A549 (cell line): ENCODE measurements around the gene EXOC4. TPM values are rescaled to one million over a fixed set of nuclear protein-coding genes. Genes with fewer than 3 reads are reported as not detected.
"Not testable (repeated sequence)": the region's sequence is repeated elsewhere in the genome, so short reads cannot be mapped to it uniquely, and the experiment has no call there.

ENCODE experiments used
- ATAC-seq, 2 experiments: fragments of 200-7000 bp in 1 of 2; fragments of >200 bp in 1 of 2; cut with Nextera tagmentation in 1 of 2; cut with Tn5 transposase in 1 of 2; 3 replicates each; pipeline versions ENCODE4 v1.8.0 to v1.9.1; 2018 to 2020; ENCODE audit warnings: mild to moderate bottlenecking in 1 of 2, moderate library complexity in 1 of 2
- CTCF ChIA-PET: fragments of 300-600 bp; sonication (Branson Sonifier 250); formaldehyde crosslinking; extraction: SDS; loops from one replicate; lab custom pipeline; 2021; ENCODE audit warnings: antibody characterized with exemption, inconsistent platforms; lab: Yijun Ruan, JAX
- POLR2A ChIA-PET: fragments of 350-600 bp; formaldehyde crosslinking; extraction: SDS; loops from one replicate; lab custom pipeline; 2021; ENCODE audit warnings: antibody characterized with exemption, inconsistent platforms; lab: Yijun Ruan, JAX
- DNase-seq, 2 experiments: peaks; one replicate each; pipeline versions ENCODE4 v3.0.0 to v3.0.0-alpha.2; 2011 to 2016; ENCODE audit warnings: low read depth in 1 of 2, low spot score in 1 of 2
- FAIRE-seq: peaks from 2 replicates; lab custom pipeline; 2011; peaks lifted over from hg19 to GRCh38; lab: Jason Lieb, UNC
- H3K27ac ChIP-seq, 2 experiments: fragments of >200 bp; sonication (Bioruptor Twin); formaldehyde crosslinking; 3 replicates each; pipeline ENCODE4 v1.5.1; 2016 to 2017
- H3K4me1 ChIP-seq: fragments of >200 bp; sonication (Bioruptor Twin); formaldehyde crosslinking; 3 replicates; pipeline ENCODE4 v1.6.1; 2016
- H3K4me2 ChIP-seq: fragments of >200 bp; sonication (Bioruptor Twin); formaldehyde crosslinking; 3 replicates; pipeline ENCODE4 v1.6.1; 2016
- H3K4me3 ChIP-seq: fragments of >200 bp; sonication (Bioruptor Twin); formaldehyde crosslinking; 3 replicates; pipeline ENCODE4 v1.5.1; 2016
- H3K9me3 ChIP-seq: fragments of >200 bp; sonication (Bioruptor Twin); formaldehyde crosslinking; 3 replicates; pipeline ENCODE4 v1.6.1; 2016
- BHLHE40 ChIP-seq: IDR thresholded peaks from 2 replicates; pipeline ENCODE4 v1.6.1; 2012; ENCODE audit warnings: low read depth, low read length, inconsistent platforms
- CBX2 ChIP-seq: fragments of 200-600 bp; sonication (generic); IDR thresholded peaks from 2 replicates; pipeline ENCODE4 v1.6.1; 2016; ENCODE audit warnings: low read depth, mild to moderate bottlenecking, borderline replicate concordance
- CBX8 ChIP-seq: fragments of 200-600 bp; sonication (generic); IDR thresholded peaks from 2 replicates; pipeline ENCODE4 v1.6.1; 2016
- CEBPB ChIP-seq, 2 experiments: fragments of >200 bp in 1 of 2; sonication (Bioruptor Twin) in 1 of 2; formaldehyde crosslinking in 1 of 2; IDR thresholded peaks; 2 replicates each; pipeline ENCODE4 v1.6.1; 2012 to 2016
- CHD2 ChIP-seq: fragments of 150-350 bp; IDR thresholded peaks from 2 replicates; pipeline ENCODE4 v1.6.1; 2014; ENCODE audit warnings: low read length; ENCODE audit not compliant: partially characterized antibody
- EHMT2 ChIP-seq: fragments of 200-600 bp; sonication (generic); IDR thresholded peaks from 2 replicates; pipeline ENCODE4 v1.6.1; 2016; ENCODE audit warnings: antibody characterized with exemption, low read depth, mild to moderate bottlenecking, moderate library complexity
- FOSB ChIP-seq: fragments of 250-450 bp; sonication (Bioruptor Pico); IDR thresholded peaks from 2 replicates; pipeline ENCODE4 v1.5.0; 2020; ENCODE audit warnings: mild to moderate bottlenecking, moderate library complexity
- FOSL2 ChIP-seq, 2 experiments: fragments of 450-650 bp in 1 of 2; fragments of >200 bp in 1 of 2; sonication (Bioruptor Twin) in 1 of 2; formaldehyde crosslinking; IDR thresholded peaks; 2 replicates each; pipeline versions ENCODE4 v1.5.0 to v1.6.1; 2016 to 2020; ENCODE audit warnings: mild to moderate bottlenecking in 1 of 2, moderate library complexity in 1 of 2
- GATA3 ChIP-seq: IDR thresholded peaks from 2 replicates; pipeline ENCODE4 v1.6.1; 2012; ENCODE audit warnings: borderline replicate concordance
- JUNB ChIP-seq: fragments of >200 bp; sonication (Bioruptor Twin); formaldehyde crosslinking; IDR thresholded peaks from 2 replicates; pipeline ENCODE4 v1.6.1; 2016
- MAZ ChIP-seq: fragments of 150-350 bp; IDR thresholded peaks from 2 replicates; pipeline ENCODE4 v1.6.1; 2014; ENCODE audit warnings: antibody characterized with exemption, low read depth, low read length, borderline replicate concordance
- NR3C1 ChIP-seq: fragments of >200 bp; sonication (Bioruptor Twin); formaldehyde crosslinking; IDR thresholded peaks from 3 replicates; pipeline ENCODE4 v1.6.1; 2017
- PHF8 ChIP-seq: fragments of 200-600 bp; sonication (generic); IDR thresholded peaks from 2 replicates; pipeline ENCODE4 v1.6.1; 2016; ENCODE audit warnings: low read depth, mild to moderate bottlenecking, antibody characterized with exemption, moderate library complexity, borderline replicate concordance
- RCOR1 ChIP-seq: fragments of 150-350 bp; IDR thresholded peaks from 2 replicates; pipeline ENCODE4 v1.6.1; 2014; ENCODE audit warnings: antibody characterized with exemption, low read length, low read depth
- RFX5 ChIP-seq: fragments of 450-650 bp; IDR thresholded peaks from 2 replicates; pipeline ENCODE4 v1.7.1; 2014; ENCODE audit warnings: antibody characterized with exemption, mild to moderate bottlenecking, moderate library complexity
- RNF2 ChIP-seq: fragments of 200-600 bp; sonication (generic); IDR thresholded peaks from 2 replicates; pipeline ENCODE4 v1.6.1; 2016; ENCODE audit warnings: low read depth, mild to moderate bottlenecking, antibody characterized with exemption, moderate library complexity, borderline replicate concordance
- TFCP2L1 ChIP-seq: fragments of 250-450 bp; sonication (Bioruptor Pico); IDR thresholded peaks from 2 replicates; pipeline ENCODE4 v1.5.0; 2021; ENCODE audit warnings: mild to moderate bottlenecking
- ZSCAN20 ChIP-seq: fragments of 250-450 bp; sonication (Bioruptor Pico); IDR thresholded peaks from 2 replicates; pipeline ENCODE4 v1.8.0; 2022; ENCODE audit warnings: mild to moderate bottlenecking, moderate library complexity
- WGBS: methylation state at CpG from one replicate; pipeline ENCODE4 v1.1.6; 2017; ENCODE audit errors: missing lambda C conversion rate; 5-methylcytosine and 5-hydroxymethylcytosine counted together
- polyA plus RNA-seq, 4 experiments: library from polyadenylated mRNA; depleted of rRNA in 3 of 4; stranded (reverse); fragments of >200 nt; fragmentation: RNase III in 1 of 4; extraction: RNeasy Plus Mini Kit Qiagen cat#74134 plus additional on column Dnase treatment in 1 of 4; gene quantifications; 2 replicates in 3 of 4; 3 replicates in 1 of 4; pipeline ENCODE4 v1.2.3, GENCODE V29; 2011 to 2017
- TF ChIP-seq, protein P1 (sequence below): fragments of >200 bp; sonication (Bioruptor Twin); formaldehyde crosslinking; IDR thresholded peaks from 3 replicates; pipeline ENCODE4 v1.6.1; 2016
- TF ChIP-seq, protein P2 (sequence below): fragments of 150-350 bp; IDR thresholded peaks from 2 replicates; pipeline ENCODE4 v1.6.1; 2014; ENCODE audit warnings: low read depth, mild to moderate bottlenecking, low read length
- TF ChIP-seq, protein P3 (sequence below): fragments of >200 bp; sonication (Bioruptor Twin); formaldehyde crosslinking; IDR thresholded peaks from 3 replicates; pipeline ENCODE4 v1.5.1; 2016
- TF ChIP-seq, protein P4 (sequence below): fragments of 450-650 bp; IDR thresholded peaks from 2 replicates; pipeline ENCODE4 v1.6.1; 2014; ENCODE audit warnings: antibody characterized with exemption
- TF ChIP-seq, protein P5 (sequence below): fragments of 200-600 bp; sonication (generic); IDR thresholded peaks from 2 replicates; pipeline ENCODE4 v1.6.1; 2016; ENCODE audit warnings: antibody characterized with exemption, mild to moderate bottlenecking, moderate library complexity

EXOC4 gene
- polyA plus RNA-seq, 2 of the 4 experiments (the other 2 are of a cell fraction), result 33.4 to 73.1 TPM

DNA sequence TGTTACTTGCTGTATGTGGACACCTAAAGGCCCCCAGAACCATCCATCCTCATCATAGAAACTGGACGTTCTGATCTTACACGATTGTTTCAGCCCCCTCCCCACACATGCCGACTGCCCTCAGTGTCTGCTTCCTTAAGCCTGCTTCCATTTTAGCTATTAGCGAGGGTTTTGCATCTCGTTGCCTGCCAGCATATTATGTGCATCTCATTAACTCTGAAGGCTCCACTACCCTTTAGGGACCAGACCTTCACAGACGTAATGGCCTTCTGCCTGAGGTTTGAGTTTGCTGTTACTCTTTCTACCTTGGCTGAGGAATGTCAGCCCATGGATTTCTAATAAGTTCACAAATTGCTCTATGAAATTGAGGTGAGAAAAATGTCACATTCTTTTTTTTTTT is 820.4 kb downstream of the EXOC4 start (continued):
- no peak for TF ChIP-seq RNF2
- TF ChIP-seq CBX8, result no peak
- TF ChIP-seq CHD2, result no peak
- TF ChIP-seq RFX5, result no peak
- TF ChIP-seq, protein P1, sequence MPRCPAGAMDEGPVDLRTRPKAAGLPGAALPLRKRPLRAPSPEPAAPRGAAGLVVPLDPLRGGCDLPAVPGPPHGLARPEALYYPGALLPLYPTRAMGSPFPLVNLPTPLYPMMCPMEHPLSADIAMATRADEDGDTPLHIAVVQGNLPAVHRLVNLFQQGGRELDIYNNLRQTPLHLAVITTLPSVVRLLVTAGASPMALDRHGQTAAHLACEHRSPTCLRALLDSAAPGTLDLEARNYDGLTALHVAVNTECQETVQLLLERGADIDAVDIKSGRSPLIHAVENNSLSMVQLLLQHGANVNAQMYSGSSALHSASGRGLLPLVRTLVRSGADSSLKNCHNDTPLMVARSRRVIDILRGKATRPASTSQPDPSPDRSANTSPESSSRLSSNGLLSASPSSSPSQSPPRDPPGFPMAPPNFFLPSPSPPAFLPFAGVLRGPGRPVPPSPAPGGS, result no peak
- TF ChIP-seq PHF8, result no peak
- no peak for TF ChIP-seq CEBPB (IDR thresholded peaks at IDR 0.05)
- TF ChIP-seq, protein P2, sequence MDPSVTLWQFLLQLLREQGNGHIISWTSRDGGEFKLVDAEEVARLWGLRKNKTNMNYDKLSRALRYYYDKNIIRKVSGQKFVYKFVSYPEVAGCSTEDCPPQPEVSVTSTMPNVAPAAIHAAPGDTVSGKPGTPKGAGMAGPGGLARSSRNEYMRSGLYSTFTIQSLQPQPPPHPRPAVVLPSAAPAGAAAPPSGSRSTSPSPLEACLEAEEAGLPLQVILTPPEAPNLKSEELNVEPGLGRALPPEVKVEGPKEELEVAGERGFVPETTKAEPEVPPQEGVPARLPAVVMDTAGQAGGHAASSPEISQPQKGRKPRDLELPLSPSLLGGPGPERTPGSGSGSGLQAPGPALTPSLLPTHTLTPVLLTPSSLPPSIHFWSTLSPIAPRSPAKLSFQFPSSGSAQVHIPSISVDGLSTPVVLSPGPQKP, result no peak
- TF ChIP-seq, protein P3, sequence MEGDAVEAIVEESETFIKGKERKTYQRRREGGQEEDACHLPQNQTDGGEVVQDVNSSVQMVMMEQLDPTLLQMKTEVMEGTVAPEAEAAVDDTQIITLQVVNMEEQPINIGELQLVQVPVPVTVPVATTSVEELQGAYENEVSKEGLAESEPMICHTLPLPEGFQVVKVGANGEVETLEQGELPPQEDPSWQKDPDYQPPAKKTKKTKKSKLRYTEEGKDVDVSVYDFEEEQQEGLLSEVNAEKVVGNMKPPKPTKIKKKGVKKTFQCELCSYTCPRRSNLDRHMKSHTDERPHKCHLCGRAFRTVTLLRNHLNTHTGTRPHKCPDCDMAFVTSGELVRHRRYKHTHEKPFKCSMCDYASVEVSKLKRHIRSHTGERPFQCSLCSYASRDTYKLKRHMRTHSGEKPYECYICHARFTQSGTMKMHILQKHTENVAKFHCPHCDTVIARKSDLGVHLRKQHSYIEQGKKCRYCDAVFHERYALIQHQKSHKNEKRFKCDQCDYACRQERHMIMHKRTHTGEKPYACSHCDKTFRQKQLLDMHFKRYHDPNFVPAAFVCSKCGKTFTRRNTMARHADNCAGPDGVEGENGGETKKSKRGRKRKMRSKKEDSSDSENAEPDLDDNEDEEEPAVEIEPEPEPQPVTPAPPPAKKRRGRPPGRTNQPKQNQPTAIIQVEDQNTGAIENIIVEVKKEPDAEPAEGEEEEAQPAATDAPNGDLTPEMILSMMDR, result no peak

DNA sequence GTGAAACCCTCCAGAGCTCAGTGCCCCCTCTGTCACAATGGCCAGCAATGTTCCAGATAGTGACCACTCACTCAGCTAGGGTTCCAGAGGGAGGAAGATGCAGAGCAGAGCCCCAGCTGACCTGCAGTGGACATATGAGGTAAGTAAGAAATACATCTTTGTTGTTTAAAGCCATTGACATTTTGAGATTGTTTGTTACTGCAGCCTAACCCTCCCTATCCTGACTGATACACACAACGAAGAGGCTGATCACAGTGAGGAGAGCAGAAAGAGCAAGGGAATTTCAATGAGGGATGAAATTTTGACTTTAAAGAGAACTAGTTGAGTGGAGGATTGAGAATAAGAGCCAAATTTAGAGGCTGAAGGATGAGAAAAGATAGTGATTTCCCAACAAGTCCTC is 822.9 kb downstream of the EXOC4 start:
- FAIRE-seq (no peak), ATAC-seq (no peak), DNase-seq (no peak)
- CTCF ChIA-PET, result interaction anchor here (1.6 kb wide), 1 partner anchor 60 kb away, joined by 3 read pairs; no protein-coding TSS in a partner anchor
- POLR2A ChIA-PET, result no interaction called here
- 36% methylated on average over 1 of the region's 1 CpG for WGBS
- peaks cover 4% of the 10 kb centered on the region; the same call in 1 of the 3 replicates for H3K9me3 ChIP-seq
- no peaks in the 10 kb centered on the region for H3K4me1 ChIP-seq
- no peak overlapping the region for H3K4me2 ChIP-seq
- TF ChIP-seq RCOR1, result no peak
- TF ChIP-seq NR3C1, result no peak
- no peak for TF ChIP-seq TFCP2L1 (CRISPR knock-in tag)
- TF ChIP-seq ZSCAN20 (CRISPR knock-in tag), result no peak
- TF ChIP-seq JUNB, result no peak
- no peak for TF ChIP-seq EHMT2
- TF ChIP-seq CBX2, result no peak
- TF ChIP-seq FOSB (CRISPR knock-in tag), result no peak
- TF ChIP-seq GATA3, result no peak
- no peak overlapping the region for H3K27ac ChIP-seq
- H3K4me3 ChIP-seq, result no peak overlapping the region

DNA sequence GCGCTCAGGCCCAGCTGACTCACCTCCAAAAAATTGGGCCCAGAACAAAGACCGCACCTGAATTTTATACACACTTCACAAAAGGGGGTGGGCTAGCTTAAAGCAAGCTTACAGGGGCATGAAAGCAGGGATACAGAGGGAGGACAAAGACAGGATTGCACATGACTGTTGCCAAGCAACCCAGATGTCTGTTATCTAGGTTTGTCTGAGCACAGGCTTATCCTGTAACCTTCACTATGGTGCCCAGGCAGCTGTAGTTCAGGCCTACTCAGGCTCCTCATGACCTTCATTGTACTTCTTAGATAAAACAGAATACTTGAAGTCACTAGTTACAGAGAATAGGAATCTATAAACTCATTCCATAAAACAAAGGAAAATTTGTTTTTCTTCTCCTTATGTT is 824.7 kb downstream of the EXOC4 start:
- WGBS, result 100% methylated on average over 2 of the region's 2 CpGs
- POLR2A ChIA-PET, H3K4me1 ChIP-seq, H3K4me2 ChIP-seq, H3K27ac ChIP-seq, ATAC-seq, FAIRE-seq, DNase-seq, H3K9me3 ChIP-seq, H3K4me3 ChIP-seq: not testable (repeated sequence)
- CTCF ChIA-PET, result interaction anchor here (1.0 to 1.6 kb wide), 3 partner anchors 19 to 61 kb away, joined by 3 to 4 read pairs (median 3); no protein-coding TSS in a partner anchor

DNA sequence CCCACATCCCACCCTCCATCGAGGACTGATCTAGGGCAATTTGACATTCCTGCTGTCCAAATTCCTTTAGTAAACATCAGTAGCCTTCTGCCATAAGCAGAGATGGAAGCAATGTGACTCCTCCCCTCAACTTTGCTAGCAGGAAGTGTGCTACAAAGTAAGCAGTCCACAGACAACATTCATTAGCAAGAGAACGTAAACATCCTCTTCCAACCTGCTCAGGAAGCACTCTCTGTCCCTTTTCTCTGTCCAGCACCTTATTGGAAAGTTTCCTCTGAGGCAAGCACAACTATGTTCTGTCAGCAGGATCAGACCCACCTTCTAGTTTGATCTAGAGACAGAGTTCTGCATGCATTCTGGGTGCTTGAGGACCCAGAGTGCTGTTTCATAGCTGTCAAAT is 826.1 kb downstream of the EXOC4 start:
- peaks cover 4% of the 10 kb centered on the region; the same call in 1 of the 3 replicates for H3K9me3 ChIP-seq
- ATAC-seq (0 out of 6 replicates have a peak, but pooled peaks of 1 of the 2 experiments have one; percentile 46), FAIRE-seq (peak; percentile 36), DNase-seq (no peak)
- ChIA-PET CTCF (no interaction called here), POLR2A (no interaction called here)
- WGBS, result 52% methylated on average over 2 of the region's 2 CpGs
- no peak overlapping the region for H3K4me3 ChIP-seq
- no peak overlapping the region for H3K27ac ChIP-seq
- no peaks in the 10 kb centered on the region for H3K4me1 ChIP-seq
- no peak overlapping the region for H3K4me2 ChIP-seq
- no peak for TF ChIP-seq MAZ
- TF ChIP-seq ZSCAN20 (CRISPR knock-in tag), result no peak
- TF ChIP-seq, protein P4, sequence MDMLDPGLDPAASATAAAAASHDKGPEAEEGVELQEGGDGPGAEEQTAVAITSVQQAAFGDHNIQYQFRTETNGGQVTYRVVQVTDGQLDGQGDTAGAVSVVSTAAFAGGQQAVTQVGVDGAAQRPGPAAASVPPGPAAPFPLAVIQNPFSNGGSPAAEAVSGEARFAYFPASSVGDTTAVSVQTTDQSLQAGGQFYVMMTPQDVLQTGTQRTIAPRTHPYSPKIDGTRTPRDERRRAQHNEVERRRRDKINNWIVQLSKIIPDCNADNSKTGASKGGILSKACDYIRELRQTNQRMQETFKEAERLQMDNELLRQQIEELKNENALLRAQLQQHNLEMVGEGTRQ, result no peak
- TF ChIP-seq, protein P5, sequence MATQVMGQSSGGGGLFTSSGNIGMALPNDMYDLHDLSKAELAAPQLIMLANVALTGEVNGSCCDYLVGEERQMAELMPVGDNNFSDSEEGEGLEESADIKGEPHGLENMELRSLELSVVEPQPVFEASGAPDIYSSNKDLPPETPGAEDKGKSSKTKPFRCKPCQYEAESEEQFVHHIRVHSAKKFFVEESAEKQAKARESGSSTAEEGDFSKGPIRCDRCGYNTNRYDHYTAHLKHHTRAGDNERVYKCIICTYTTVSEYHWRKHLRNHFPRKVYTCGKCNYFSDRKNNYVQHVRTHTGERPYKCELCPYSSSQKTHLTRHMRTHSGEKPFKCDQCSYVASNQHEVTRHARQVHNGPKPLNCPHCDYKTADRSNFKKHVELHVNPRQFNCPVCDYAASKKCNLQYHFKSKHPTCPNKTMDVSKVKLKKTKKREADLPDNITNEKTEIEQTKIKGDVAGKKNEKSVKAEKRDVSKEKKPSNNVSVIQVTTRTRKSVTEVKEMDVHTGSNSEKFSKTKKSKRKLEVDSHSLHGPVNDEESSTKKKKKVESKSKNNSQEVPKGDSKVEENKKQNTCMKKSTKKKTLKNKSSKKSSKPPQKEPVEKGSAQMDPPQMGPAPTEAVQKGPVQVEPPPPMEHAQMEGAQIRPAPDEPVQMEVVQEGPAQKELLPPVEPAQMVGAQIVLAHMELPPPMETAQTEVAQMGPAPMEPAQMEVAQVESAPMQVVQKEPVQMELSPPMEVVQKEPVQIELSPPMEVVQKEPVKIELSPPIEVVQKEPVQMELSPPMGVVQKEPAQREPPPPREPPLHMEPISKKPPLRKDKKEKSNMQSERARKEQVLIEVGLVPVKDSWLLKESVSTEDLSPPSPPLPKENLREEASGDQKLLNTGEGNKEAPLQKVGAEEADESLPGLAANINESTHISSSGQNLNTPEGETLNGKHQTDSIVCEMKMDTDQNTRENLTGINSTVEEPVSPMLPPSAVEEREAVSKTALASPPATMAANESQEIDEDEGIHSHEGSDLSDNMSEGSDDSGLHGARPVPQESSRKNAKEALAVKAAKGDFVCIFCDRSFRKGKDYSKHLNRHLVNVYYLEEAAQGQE, result no peak
- no peak for TF ChIP-seq RNF2
- TF ChIP-seq BHLHE40, result no peak
- TF ChIP-seq EHMT2, result no peak
- TF ChIP-seq FOSL2 (IDR thresholded peaks at IDR 0.05), result no peak
- TF ChIP-seq FOSL2 (CRISPR knock-in tag; IDR thresholded peaks at IDR 0.05), result no peak
